ENCODE data around the gene CRYGS.

The CRYGS gene

DNA sequence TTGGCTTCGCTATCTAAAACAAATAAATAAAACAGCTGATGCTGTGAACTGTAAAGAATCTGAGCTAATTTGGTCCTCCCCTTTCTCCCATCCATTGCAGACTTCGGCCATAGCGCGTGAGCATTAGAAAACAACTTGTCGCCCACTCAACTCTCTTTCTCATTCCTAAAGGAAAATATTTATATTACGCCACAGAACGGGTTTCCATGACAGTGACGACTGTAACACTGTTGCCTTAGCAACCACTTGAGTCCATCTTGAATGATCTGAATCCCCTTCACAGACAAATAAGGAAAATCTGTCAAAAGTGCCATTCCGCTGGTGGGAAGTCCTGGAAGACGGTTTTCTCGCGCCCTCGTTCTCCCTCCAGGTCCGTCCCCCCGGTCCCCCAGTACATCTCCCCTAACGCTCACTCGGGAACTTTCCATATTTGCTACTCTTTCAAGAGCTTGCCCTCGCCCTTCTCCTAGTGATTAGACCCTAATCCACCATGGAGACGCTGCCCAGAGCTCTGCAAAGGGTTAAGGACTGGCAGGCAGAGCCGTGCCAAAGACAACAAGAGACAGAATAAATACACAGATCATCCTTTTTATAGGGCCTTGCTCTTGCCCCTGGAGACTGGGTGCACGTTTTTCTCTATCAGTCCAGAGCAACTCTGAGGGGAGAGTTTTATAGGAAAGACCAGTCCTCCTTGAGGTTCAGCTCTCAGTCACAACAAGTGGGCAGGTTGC, 50.5 kb downstream of the CRYGS start:
- DNase-seq (ENCODE audit: low spot score) (no peak), FAIRE-seq (no peak)

DNA sequence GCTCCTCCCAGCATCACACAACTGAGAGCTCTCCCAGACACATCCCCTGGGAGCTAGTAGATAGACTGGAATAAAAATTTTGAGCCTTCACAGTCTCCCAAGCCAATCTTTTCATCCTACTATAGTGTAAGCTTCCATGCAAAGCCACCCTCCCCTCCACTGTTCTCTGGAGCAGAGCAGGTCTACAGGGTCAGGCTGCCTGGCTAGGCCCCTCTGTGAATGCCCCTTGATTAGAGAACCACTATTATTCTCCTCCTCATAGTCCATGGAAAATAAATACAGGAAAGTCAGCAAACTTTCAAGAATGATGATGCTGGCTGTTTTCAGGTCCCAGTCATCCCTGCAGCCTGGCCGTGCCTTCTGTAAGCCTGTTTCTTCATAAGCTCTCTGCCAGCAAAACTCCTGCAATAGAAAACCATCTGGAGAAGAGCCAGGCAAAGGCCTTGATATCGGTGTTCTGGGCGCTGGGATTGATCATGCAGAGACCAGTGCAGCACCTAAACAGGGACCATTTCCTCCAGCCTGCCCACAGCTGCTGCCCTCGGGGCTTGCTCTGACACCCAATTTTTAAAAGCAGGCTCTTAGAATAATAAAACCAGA, 51.7 kb downstream of the CRYGS start:
- FAIRE-seq, result no peak
- no peak for DNase-seq (ENCODE audit: low spot score)

GRCh38 chr3:186489507-186489906, 54.7 kb downstream of the CRYGS start:
- DNase-seq (ENCODE audit: low spot score) (no peak), FAIRE-seq (no peak)

Data from urothelium cell line (cell line).